HCT116 (cell line): ENCODE results near the gene ALOX5AP. TPM values are rescaled to one million over a fixed set of nuclear protein-coding genes. Genes with fewer than 3 reads are reported as not detected.

Experiments used
- ATAC-seq: fragments of 200-7000 bp; cut with Tn5 transposase; 2 replicates; pipeline ENCODE4 v1.9.1; 2020; ENCODE audit warnings: mild to moderate bottlenecking, moderate library complexity
- BruUV-seq: library from RNA; stranded (reverse); fragments of 400-500 nt; replicated peaks from 2 replicates; lab custom pipeline; 2021; lab: Mats Ljungman, UMichigan
- CTCF ChIA-PET: fragments of 300-600 bp; sonication (Branson Sonifier 250); formaldehyde crosslinking; loops from one replicate; lab custom pipeline; 2021; ENCODE audit warnings: antibody characterized with exemption; lab: Charles Lee
- POLR2A ChIA-PET: fragments of 300-600, 350-600 bp; sonication (Branson Sonifier 250); formaldehyde crosslinking; loops from one replicate; lab custom pipeline; 2021; ENCODE audit warnings: antibody characterized with exemption; lab: Charles Lee
- RAD21 ChIA-PET, 2 experiments: fragments of 300-600 bp; sonication (Branson Sonifier 250); formaldehyde crosslinking; loops; one replicate each; lab custom pipeline; 2023; ENCODE audit warnings: low total read pairs in 2 of 2; ENCODE audit not compliant: uncharacterized antibody in 2 of 2, unreplicated experiment in 2 of 2, low non-redundant PET in 1 of 2; lab: Charles Lee
- DNase-seq: peaks from one replicate; pipeline ENCODE4 v3.0.0-alpha.2; 2010; ENCODE audit warnings: low read depth, low spot score
- H2AFZ ChIP-seq: fragments of 200-600 bp; shearing (Covaris generic), sonication (generic); 2 replicates; pipeline ENCODE4 v1.6.1; 2017; ENCODE audit warnings: low read depth, mixed run types, mixed read lengths, antibody characterized with exemption, low read length; ENCODE audit not compliant: poor library complexity, severe bottlenecking
- H3K27ac ChIP-seq: 2 replicates; pipeline ENCODE4 v1.5.1; 2012; ENCODE audit warnings: low read depth, low read length
- H3K27me3 ChIP-seq: fragments of 200-600 bp; sonication (generic); 2 replicates; pipeline ENCODE4 v1.6.1; 2016; ENCODE audit warnings: mixed run types, low read length, mixed read lengths; ENCODE audit not compliant: insufficient read depth
- H3K36me3 ChIP-seq, 2 experiments: fragments of 200-500 bp in 1 of 2; fragments of 200-600 bp in 1 of 2; sonication (Bioruptor generic) in 1 of 2; sonication (generic) in 1 of 2; 2 replicates each; pipeline versions ENCODE4 v1.5.1 to v1.6.1; 2014 to 2016; ENCODE audit warnings: low read length in 2 of 2, inconsistent platforms in 1 of 2, mixed read lengths in 1 of 2, mixed run types in 1 of 2; ENCODE audit not compliant: insufficient read depth in 2 of 2, control insufficient read depth in 1 of 2
- H3K4me1 ChIP-seq, 2 experiments: fragments of 200-600 bp in 1 of 2; sonication (generic) in 1 of 2; 2 replicates each; pipeline versions ENCODE4 v1.5.1 to v1.6.1; 2012 to 2017; ENCODE audit warnings: low read length in 2 of 2, inconsistent platforms in 1 of 2, mild to moderate bottlenecking in 1 of 2, mixed read lengths in 1 of 2, mixed run types in 1 of 2, moderate library complexity in 1 of 2; ENCODE audit not compliant: insufficient read depth in 2 of 2, control insufficient read depth in 1 of 2
- H3K4me2 ChIP-seq: fragments of 200-600 bp; sonication (generic); 2 replicates; pipeline ENCODE4 v1.6.1; 2017; ENCODE audit warnings: mixed run types, low read length, mixed read lengths
- H3K4me3 ChIP-seq, 2 experiments: fragments of 200-600 bp in 1 of 2; sonication (generic) in 1 of 2; replicated peaks in 1 of 2; 2 replicates each; pipeline ENCODE4 v1.5.1; 2011 to 2016; ENCODE audit warnings: low read length in 2 of 2, control low read depth in 1 of 2, low read depth in 1 of 2, mild to moderate bottlenecking in 1 of 2, mixed read lengths in 1 of 2, mixed run types in 1 of 2
- H3K79me2 ChIP-seq: fragments of 200-600 bp; sonication (generic); 2 replicates; pipeline ENCODE4 v1.6.1; 2017; ENCODE audit warnings: mild to moderate bottlenecking, mixed run types, low read length, moderate library complexity, mixed read lengths; ENCODE audit not compliant: insufficient read depth
- H3K9ac ChIP-seq: fragments of 200-600 bp; sonication (generic); 2 replicates; pipeline ENCODE4 v1.6.1; 2016; ENCODE audit warnings: low read length, mixed read lengths
- H3K9me2 ChIP-seq: fragments of 200-600 bp; sonication (generic), shearing (Covaris generic); 2 replicates; pipeline ENCODE4 v1.6.1; 2017; ENCODE audit warnings: mixed run types, mild to moderate bottlenecking, moderate library complexity; ENCODE audit not compliant: insufficient read depth
- H3K9me3 ChIP-seq, 2 experiments: fragments of 200-500 bp in 1 of 2; fragments of 200-600 bp in 1 of 2; sonication (Bioruptor generic) in 1 of 2; sonication (generic) in 1 of 2; 2 replicates each; pipeline ENCODE4 v1.6.1; 2014 to 2017; ENCODE audit warnings: low read length in 2 of 2, mixed read lengths in 2 of 2, inconsistent platforms in 1 of 2, low read depth in 1 of 2, mild to moderate bottlenecking in 1 of 2, mixed run types in 1 of 2, moderate library complexity in 1 of 2; ENCODE audit not compliant: control insufficient read depth in 1 of 2, insufficient read depth in 1 of 2
- H4K20me1 ChIP-seq: fragments of 200-600 bp; sonication (generic), shearing (Covaris generic); 2 replicates; pipeline ENCODE4 v1.6.1; 2017; ENCODE audit warnings: mixed run types, mild to moderate bottlenecking, moderate library complexity; ENCODE audit not compliant: insufficient read depth
- CBX3 ChIP-seq: IDR thresholded peaks from 2 replicates; pipeline ENCODE4 v1.6.1; 2012; ENCODE audit warnings: low read depth
- CEBPB ChIP-seq: IDR thresholded peaks from 2 replicates; pipeline ENCODE4 v1.6.1; 2012; ENCODE audit warnings: low read depth
- EGR1 ChIP-seq: IDR thresholded peaks from 2 replicates; pipeline ENCODE4 v1.6.1; 2012; ENCODE audit warnings: low read depth
- ELF1 ChIP-seq: IDR thresholded peaks from 2 replicates; pipeline ENCODE4 v1.6.1; 2012; ENCODE audit warnings: low read depth, borderline replicate concordance
- FOSL1 ChIP-seq: IDR thresholded peaks from 2 replicates; pipeline ENCODE4 v1.6.1; 2012; ENCODE audit warnings: low read depth
- POLR2AphosphoS5 ChIP-seq: IDR thresholded peaks from 2 replicates; pipeline ENCODE4 v1.6.1; 2011; ENCODE audit warnings: mild to moderate bottlenecking, low read depth, low read length, moderate library complexity
- SIN3A ChIP-seq: IDR thresholded peaks from 2 replicates; pipeline ENCODE4 v1.6.1; 2012; ENCODE audit warnings: low read depth
- SP1 ChIP-seq: IDR thresholded peaks from 2 replicates; pipeline ENCODE4 v1.6.1; 2012; ENCODE audit warnings: low read depth
- SRF ChIP-seq: IDR thresholded peaks from 2 replicates; pipeline ENCODE4 v1.6.1; 2012; ENCODE audit warnings: low read depth
- TCF7L2 ChIP-seq: IDR thresholded peaks from 2 replicates; pipeline ENCODE4 v1.7.0; 2011; ENCODE audit warnings: borderline replicate concordance, inconsistent platforms; ENCODE audit not compliant: insufficient read depth, insufficient read length; ENCODE audit errors: extremely low read depth
- YY1 ChIP-seq: IDR thresholded peaks from 2 replicates; pipeline ENCODE4 v1.6.1; 2011; ENCODE audit warnings: low read length, low read depth, moderate library complexity, mild to moderate bottlenecking; ENCODE audit not compliant: insufficient replicate concordance; ENCODE audit errors: extremely low read depth
- ZNF274 ChIP-seq: fragments of 200-500 bp; sonication (Bioruptor generic); IDR thresholded peaks from 2 replicates; pipeline ENCODE4 v1.6.1; 2014; ENCODE audit warnings: mild to moderate bottlenecking, low read depth, low read length, inconsistent platforms
- intact Hi-C: fragments of 100-400 bp; cut with micrococcal nuclease; formaldehyde crosslinking; loops from 2 replicates; pipeline ENCODE4 v1.10.0; 2022
- total RNA-seq: library from RNA; stranded (reverse); gene quantifications from one replicate; pipeline ENCODE4 v1.2.1, GENCODE V29; 2021; ENCODE audit not compliant: unreplicated experiment
- TF ChIP-seq, protein P1 (sequence below), 3 experiments: fragments of 200-600 bp in 1 of 3; sonication (generic) in 1 of 3; IDR thresholded peaks in 2 of 3; conservative IDR thresholded peaks in 1 of 3; 2 replicates each; pipeline ENCODE4 v1.5.1; 2012 to 2017; ENCODE audit warnings: low read depth in 2 of 3, low read length in 2 of 3, antibody characterized with exemption in 1 of 3, borderline replicate concordance in 1 of 3, control low read depth in 1 of 3, mild to moderate bottlenecking in 1 of 3, mixed read lengths in 1 of 3, mixed run types in 1 of 3, moderate library complexity in 1 of 3; ENCODE audit not compliant: insufficient read depth in 1 of 3
- TF ChIP-seq, protein P2 (sequence below): IDR thresholded peaks from 2 replicates; pipeline ENCODE4 v1.6.1; 2012
- TF ChIP-seq, protein P3 (sequence below): IDR thresholded peaks from 2 replicates; pipeline ENCODE4 v1.6.1; 2011; ENCODE audit warnings: mild to moderate bottlenecking, low read length, moderate library complexity; ENCODE audit not compliant: insufficient replicate concordance; ENCODE audit errors: extremely low read depth

Gene ALOX5AP
- total RNA-seq, 1 experiment from 2014 or later = not detected

DNA sequence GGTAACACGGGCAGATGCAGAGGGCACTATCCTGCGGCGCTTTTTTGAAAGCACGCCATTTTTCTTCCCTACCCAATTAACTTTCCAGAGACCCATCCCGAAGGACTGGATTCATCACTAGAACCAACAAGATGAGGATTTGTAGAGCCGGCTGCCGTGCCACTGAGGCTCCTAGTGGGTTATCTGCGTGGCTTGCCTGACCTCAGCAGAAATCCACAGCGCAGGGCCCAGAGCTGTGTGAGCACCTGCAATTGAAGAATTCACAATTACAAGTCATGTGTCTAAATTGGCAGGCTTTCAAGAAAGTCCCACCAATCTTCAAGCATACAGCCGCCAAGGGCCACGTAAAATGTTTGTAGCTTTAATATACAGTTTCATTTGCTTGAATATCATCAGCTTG lies 75.5 kb downstream of the ALOX5AP start:
- Histone ChIP-seq H3K79me2 (no peaks in the 10 kb centered on the region), H3K4me2 (no peak overlapping the region), H3K4me1 (peaks cover 13 to 19% of the 10 kb centered on the region in 2 experiments), H3K27me3 (no peaks in the 10 kb centered on the region), H3K9me3 (no peaks in the 10 kb centered on the region), H3K36me3 (no peaks in the 10 kb centered on the region), H2AFZ (no peak overlapping the region), H4K20me1 (no peaks in the 10 kb centered on the region), H3K9ac (no peak overlapping the region), H3K9me2 (no peaks in the 10 kb centered on the region), H3K27ac (no peak overlapping the region), H3K4me3 (no peak overlapping the region)
- DNase-seq (no peak), ATAC-seq (no peak)
- intact Hi-C loops = no loop called here
- CTCF ChIA-PET = no interaction called here
- POLR2A ChIA-PET = no interaction called here
- RAD21 ChIA-PET = no interaction called here
- BruUV-seq = no TSS peak
- TF ChIP-seq CBX3 (no peak), ELF1 (no peak), SRF (no peak), SP1 (no peak), TCF7L2 (no peak), SIN3A (no peak), FOSL1 (no peak), ZNF274 (no peak), POLR2AphosphoS5 (no peak), YY1 (no peak), CEBPB (no peak), EGR1 (no peak)
- TF ChIP-seq, protein P1, sequence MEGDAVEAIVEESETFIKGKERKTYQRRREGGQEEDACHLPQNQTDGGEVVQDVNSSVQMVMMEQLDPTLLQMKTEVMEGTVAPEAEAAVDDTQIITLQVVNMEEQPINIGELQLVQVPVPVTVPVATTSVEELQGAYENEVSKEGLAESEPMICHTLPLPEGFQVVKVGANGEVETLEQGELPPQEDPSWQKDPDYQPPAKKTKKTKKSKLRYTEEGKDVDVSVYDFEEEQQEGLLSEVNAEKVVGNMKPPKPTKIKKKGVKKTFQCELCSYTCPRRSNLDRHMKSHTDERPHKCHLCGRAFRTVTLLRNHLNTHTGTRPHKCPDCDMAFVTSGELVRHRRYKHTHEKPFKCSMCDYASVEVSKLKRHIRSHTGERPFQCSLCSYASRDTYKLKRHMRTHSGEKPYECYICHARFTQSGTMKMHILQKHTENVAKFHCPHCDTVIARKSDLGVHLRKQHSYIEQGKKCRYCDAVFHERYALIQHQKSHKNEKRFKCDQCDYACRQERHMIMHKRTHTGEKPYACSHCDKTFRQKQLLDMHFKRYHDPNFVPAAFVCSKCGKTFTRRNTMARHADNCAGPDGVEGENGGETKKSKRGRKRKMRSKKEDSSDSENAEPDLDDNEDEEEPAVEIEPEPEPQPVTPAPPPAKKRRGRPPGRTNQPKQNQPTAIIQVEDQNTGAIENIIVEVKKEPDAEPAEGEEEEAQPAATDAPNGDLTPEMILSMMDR (IDR thresholded peaks at IDR 0.05 in 2 of 3, conservative IDR thresholded peaks at IDR 0.05 in 1 of 3; ENCODE audit: borderline replicate concordance in 1 of 3, insufficient read depth in 1 of 3, low read depth in 2 of 3, low read length in 2 of 3) = no peak
- TF ChIP-seq, protein P2, sequence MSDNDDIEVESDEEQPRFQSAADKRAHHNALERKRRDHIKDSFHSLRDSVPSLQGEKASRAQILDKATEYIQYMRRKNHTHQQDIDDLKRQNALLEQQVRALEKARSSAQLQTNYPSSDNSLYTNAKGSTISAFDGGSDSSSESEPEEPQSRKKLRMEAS = no peak
- TF ChIP-seq, protein P3, sequence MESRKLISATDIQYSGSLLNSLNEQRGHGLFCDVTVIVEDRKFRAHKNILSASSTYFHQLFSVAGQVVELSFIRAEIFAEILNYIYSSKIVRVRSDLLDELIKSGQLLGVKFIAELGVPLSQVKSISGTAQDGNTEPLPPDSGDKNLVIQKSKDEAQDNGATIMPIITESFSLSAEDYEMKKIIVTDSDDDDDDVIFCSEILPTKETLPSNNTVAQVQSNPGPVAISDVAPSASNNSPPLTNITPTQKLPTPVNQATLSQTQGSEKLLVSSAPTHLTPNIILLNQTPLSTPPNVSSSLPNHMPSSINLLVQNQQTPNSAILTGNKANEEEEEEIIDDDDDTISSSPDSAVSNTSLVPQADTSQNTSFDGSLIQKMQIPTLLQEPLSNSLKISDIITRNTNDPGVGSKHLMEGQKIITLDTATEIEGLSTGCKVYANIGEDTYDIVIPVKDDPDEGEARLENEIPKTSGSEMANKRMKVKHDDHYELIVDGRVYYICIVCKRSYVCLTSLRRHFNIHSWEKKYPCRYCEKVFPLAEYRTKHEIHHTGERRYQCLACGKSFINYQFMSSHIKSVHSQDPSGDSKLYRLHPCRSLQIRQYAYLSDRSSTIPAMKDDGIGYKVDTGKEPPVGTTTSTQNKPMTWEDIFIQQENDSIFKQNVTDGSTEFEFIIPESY = no peak

Other genes with a start within 250 kb of the ALOX5AP start
- gene USPL1, start 117.6 kb upstream of the ALOX5AP start, total RNA-seq = 19.7 TPM
- gene MEDAG, start 170.7 kb downstream of the ALOX5AP start, total RNA-seq = not detected
- not detected for gene TEX26, start 197.1 kb downstream of the ALOX5AP start, total RNA-seq